GM23338 (cell line): ENCODE measurements around the gene EPS8.

Experiments used
- CREB1 ChIP-seq: fragments of 250-450 bp; sonication (Bioruptor Pico); IDR thresholded peaks from 2 replicates; pipeline ENCODE4 v1.5.0; 2020; ENCODE audit warnings: low read depth, mild to moderate bottlenecking, moderate library complexity
- EZH2 ChIP-seq: fragments of 200-600 bp; sonication (generic); IDR thresholded peaks from one replicate; pipeline ENCODE4 v1.8.0; 2017; ENCODE audit warnings: antibody characterized with exemption, mild to moderate bottlenecking, low read depth; ENCODE audit not compliant: unreplicated experiment
- EZH2phosphoT487 ChIP-seq: fragments of 200-600 bp; sonication (generic); IDR thresholded peaks from one replicate; pipeline ENCODE4 v1.8.1; 2018; ENCODE audit warnings: antibody characterized with exemption; ENCODE audit not compliant: unreplicated experiment
- JUNB ChIP-seq: IDR thresholded peaks from one replicate; pipeline ENCODE4 v1.6.1; 2016; ENCODE audit warnings: antibody characterized with exemption; ENCODE audit not compliant: unreplicated experiment
- NANOG ChIP-seq: IDR thresholded peaks from 2 replicates; pipeline ENCODE4 v1.6.1; 2016; ENCODE audit warnings: antibody characterized with exemption, borderline replicate concordance
- POLR2AphosphoS5 ChIP-seq: IDR thresholded peaks from 2 replicates; pipeline ENCODE4 v1.6.1; 2016; ENCODE audit warnings: antibody characterized with exemption, low read depth
- REST ChIP-seq: IDR thresholded peaks from one replicate; pipeline ENCODE4 v1.6.1; 2018; ENCODE audit warnings: antibody characterized with exemption; ENCODE audit not compliant: unreplicated experiment
- STAT1 ChIP-seq: IDR thresholded peaks from one replicate; pipeline ENCODE4 v1.6.1; 2016; ENCODE audit warnings: antibody characterized with exemption; ENCODE audit not compliant: unreplicated experiment
- ZNF114 ChIP-seq: fragments of 250-450 bp; sonication (Bioruptor Pico); IDR thresholded peaks from 2 replicates; pipeline ENCODE4 v1.5.0; 2020; ENCODE audit warnings: mild to moderate bottlenecking, moderate library complexity
- ZNF331 ChIP-seq: fragments of 250-450 bp; sonication (Bioruptor Pico); IDR thresholded peaks from 2 replicates; pipeline ENCODE4 v1.5.0; 2020; ENCODE audit warnings: low read depth, mild to moderate bottlenecking, moderate library complexity
- TF ChIP-seq, protein P1 (sequence below), 2 experiments: fragments of 200-600 bp in 1 of 2; sonication (generic) in 1 of 2; conservative IDR thresholded peaks; 2 replicates each; pipeline versions ENCODE4 v1.5.1 to v1.6.1; 2016 to 2017; ENCODE audit warnings: antibody characterized with exemption in 2 of 2, low read depth in 2 of 2, mild to moderate bottlenecking in 2 of 2, moderate library complexity in 1 of 2
- TF ChIP-seq, protein P2 (sequence below): IDR thresholded peaks from 2 replicates; pipeline ENCODE4 v1.6.1; 2016; ENCODE audit warnings: antibody characterized with exemption

GRCh38 chr12:15787778-15788177 lies 1.4 kb downstream of the EPS8 start:
- TF ChIP-seq, protein P1, sequence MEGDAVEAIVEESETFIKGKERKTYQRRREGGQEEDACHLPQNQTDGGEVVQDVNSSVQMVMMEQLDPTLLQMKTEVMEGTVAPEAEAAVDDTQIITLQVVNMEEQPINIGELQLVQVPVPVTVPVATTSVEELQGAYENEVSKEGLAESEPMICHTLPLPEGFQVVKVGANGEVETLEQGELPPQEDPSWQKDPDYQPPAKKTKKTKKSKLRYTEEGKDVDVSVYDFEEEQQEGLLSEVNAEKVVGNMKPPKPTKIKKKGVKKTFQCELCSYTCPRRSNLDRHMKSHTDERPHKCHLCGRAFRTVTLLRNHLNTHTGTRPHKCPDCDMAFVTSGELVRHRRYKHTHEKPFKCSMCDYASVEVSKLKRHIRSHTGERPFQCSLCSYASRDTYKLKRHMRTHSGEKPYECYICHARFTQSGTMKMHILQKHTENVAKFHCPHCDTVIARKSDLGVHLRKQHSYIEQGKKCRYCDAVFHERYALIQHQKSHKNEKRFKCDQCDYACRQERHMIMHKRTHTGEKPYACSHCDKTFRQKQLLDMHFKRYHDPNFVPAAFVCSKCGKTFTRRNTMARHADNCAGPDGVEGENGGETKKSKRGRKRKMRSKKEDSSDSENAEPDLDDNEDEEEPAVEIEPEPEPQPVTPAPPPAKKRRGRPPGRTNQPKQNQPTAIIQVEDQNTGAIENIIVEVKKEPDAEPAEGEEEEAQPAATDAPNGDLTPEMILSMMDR (conservative IDR thresholded peaks at IDR 0.05; ENCODE audit: low read depth in 2 of 2): no peak
- TF ChIP-seq NANOG (no peak), REST (no peak), POLR2AphosphoS5 (no peak), EZH2 (no peak), JUNB (no peak), EZH2phosphoT487 (no peak), CREB1 (no peak), ZNF331 (CRISPR knock-in tag) (no peak), STAT1 (no peak), ZNF114 (CRISPR knock-in tag) (no peak)
- TF ChIP-seq, protein P2, sequence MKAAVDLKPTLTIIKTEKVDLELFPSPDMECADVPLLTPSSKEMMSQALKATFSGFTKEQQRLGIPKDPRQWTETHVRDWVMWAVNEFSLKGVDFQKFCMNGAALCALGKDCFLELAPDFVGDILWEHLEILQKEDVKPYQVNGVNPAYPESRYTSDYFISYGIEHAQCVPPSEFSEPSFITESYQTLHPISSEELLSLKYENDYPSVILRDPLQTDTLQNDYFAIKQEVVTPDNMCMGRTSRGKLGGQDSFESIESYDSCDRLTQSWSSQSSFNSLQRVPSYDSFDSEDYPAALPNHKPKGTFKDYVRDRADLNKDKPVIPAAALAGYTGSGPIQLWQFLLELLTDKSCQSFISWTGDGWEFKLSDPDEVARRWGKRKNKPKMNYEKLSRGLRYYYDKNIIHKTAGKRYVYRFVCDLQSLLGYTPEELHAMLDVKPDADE: no peak
